Measurements from ENCODE around the gene SOCS1.
"Not testable (repeated sequence)": the region's sequence is repeated elsewhere in the genome, so short reads cannot be mapped to it uniquely, and the experiment has no call there.

Gene SOCS1

GRCh38 chr16:11255737-11256660, at the start of gene SOCS1:
Gene SOCS1, minus strand, starts transcription at chr16:11256204. Its CDS starts 726 bp downstream, at chr16:11255478.
- peak; percentile 76 for DNase-seq

- DNase-seq: no peak
Measured at GRCh38 chr16:11303405-11304138, 47.6 kb upstream of the SOCS1 start.

- DNase-seq: peak; percentile 23
Measured at GRCh38 chr16:11302977-11303376, 47.0 kb upstream of the SOCS1 start.

DNA sequence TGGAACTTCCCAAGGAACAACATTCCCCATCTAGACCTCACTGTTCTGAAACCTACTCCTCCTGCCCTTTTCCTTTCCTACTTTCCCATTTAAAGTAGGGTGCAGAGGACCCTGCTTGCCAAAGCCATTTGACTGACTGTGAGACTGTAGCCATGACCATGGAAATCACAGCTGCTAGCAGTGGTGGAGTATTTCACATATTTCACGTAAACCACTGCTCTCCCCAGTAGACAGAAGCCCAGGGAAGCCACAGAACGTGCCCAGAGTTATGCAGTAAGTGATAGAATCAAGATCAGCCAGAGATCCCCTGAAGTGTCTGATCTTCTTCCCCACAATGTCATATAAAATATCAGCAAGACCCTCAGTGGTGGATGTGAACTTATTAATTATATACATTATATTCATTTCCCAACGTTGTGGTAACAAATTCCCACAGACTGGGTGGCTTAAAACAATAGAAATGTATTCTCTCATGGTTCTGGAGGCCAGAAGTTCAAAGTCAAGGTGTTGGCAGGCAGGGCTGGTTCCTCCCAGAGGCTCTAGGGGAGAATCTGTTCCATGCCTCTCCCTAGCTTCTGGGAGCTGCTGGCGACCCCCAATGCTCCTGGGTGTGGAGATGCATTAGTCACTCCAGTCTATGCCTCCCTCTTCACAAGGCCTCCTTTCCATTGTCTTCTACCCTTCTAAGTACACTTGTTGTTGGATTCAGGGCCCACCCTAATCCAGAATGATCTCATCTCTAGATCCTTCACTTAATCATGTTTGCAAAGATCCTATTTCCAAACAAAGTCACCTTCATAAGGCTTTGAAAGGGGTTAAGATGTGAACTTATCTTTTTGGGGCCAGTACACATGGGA, 45.9 kb upstream of the SOCS1 start:
- DNase-seq: no peak

DNA sequence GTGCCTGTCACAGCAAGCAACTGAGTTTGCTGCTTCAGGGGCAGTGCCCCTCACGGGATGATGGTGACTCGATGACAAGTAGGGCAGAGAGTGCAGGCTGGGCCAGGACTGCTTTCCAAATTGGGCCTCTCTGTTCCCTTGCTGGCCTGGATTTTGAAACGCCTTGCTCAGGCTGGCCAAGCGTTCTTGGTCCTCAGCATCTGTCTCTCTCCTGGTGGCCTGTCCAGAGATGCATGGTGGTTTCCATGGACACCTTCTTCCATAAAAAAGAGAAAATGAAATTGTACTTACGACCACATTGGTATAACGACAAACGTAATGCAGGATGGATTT, 44.5 kb upstream of the SOCS1 start:
- no peak for DNase-seq

DNA sequence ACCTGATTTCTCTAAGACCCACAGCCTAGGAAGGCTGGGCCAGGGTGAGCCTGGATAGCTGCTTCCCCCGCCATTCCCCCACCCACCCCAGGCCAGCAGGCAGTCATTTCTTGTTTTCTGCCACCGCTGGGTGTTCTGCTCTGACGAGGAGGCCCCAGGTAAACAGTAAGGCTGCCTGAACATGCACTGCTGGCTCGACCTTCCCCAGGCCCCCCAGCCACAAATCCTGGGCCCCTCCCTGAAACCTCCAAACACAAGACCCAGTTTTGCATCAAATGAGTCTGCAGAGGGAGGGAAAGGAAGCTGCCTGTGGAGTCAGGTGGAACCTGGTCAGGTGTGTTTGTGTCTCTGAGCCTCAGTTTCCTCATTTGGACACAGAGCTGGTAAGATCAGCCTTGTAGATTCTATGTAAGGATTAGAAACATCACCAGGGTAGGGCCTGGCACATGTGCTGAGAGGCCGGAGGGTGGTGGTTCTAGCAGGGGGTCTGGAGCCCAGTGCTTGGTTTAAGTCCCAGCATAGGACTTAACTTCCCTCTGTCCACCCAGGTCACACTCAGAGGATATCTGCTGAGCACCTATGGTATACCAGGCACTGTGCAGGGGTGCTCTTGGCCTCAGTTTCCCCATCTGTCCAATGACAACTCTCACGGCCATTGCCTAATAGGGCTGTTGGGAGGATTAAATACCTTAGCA, 44.0 kb upstream of the SOCS1 start:
- DNase-seq: no peak

DNA sequence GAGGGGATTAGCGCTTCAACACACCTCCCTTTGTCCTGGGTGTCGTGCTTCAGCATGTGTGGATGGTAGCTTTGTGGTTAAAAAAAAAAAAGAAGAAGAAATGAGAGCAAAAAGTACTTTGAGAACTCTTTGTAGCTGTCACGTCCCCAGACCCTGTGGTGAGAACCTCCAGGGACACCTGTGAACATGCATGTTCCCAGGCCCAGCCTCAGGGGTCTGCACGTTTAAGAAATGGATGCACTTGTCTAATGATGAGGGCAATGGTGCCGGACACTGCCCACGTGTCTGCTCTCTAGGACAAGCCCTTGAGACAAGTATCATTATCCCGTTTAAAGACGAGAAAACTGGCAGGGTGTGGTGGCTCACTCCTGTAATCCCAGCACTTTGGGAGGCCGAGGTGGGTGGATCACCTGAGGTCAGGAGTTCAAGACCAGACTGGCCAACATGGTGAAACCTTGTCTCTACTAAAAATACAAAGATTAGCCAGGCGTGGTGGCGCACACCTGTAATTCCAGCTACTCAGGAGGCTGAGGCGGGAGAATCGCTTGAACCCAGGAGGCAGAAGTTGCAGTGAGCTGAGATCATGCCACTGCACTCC, 43.0 kb upstream of the SOCS1 start:
- not testable (repeated sequence) for DNase-seq

GRCh38 chr16:11298143-11298900, 42.3 kb upstream of the SOCS1 start:
- DNase-seq: no peak

DNA sequence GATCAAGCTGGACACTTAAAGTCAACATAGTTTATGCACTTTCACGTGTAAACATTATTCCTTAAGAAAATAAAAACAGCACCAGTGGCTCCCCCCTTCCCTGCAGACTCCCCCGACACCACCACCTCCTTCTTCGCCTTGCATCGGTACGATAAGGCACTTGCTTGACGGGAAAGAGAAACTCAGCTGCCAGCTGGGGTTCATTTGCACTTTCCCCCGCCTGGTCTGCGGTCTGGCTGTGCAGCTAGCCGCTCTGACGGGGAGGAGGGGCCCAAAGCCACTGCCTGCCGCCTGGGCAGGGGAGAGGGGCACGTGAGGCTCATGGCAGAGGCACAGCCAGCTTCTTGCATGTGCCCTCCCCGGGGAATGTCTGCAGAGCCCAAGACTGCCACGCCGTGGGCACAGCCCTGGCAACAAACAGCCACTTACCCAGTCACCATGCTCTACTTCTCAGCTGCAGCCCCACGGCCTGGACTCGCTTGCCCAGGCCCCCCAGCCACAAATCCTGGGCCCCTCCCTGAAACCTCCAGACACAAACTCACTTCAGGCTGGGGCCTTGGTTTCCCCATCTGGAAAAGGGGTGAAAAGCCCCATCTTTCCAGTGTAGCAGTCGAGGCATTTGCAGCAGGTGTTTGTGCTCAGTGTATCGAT, 41.6 kb upstream of the SOCS1 start:
- peak; percentile 83 for DNase-seq

DNA sequence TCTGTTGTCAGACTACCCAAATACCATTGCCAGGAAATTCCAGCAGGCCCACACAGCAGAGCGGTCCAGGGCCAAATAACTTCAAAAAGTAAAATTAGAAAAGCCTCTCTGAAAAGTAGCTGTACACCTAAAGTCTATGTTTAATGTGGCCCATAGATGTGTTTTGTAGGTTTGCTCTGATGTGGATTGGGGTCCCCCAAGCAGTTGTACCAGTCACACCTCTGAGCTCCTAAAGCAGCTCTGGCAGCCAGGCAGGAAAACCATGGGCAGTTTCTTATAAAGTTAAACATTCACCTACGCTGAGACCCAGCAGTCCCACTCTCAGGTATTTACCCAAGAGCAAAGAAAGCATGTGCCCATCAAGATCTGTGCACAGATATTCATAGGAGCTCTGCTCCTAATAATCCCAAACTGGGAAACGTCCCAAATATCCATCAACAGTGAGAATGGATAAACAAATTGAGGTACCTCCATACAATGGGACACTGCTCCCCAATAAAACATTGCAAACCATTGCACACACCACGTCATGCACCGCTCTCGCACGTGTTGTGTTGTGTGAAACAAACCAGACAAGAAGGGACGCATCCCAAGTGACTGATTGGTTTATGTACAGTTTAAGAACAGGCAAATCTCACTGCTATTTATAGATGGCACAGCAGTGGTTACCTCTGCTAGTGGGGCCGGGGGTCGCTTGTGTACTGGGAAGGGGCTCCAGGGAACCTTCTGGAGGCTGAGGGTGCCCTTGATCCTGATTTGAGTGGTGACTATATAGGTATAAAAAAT, 40.9 kb upstream of the SOCS1 start:
- DNase-seq: no peak

DNA sequence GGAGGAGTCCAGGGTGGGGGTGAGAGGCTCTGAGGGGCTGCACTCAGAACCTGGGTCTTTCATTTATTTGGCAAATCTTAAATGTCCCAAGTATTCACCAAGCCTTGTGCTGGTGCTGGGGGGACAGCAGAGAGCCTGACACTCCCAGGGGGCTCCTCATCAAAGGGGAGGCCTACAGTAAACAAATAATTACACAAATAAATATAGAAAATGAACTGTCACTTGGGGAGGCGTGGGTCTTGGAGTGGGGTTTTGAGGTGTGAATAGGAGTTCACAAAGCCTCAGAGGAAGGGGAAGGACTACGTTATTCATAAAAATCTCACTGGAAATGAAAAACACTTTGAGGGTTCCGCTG, 40.3 kb upstream of the SOCS1 start:
- DNase-seq: no peak

DNA sequence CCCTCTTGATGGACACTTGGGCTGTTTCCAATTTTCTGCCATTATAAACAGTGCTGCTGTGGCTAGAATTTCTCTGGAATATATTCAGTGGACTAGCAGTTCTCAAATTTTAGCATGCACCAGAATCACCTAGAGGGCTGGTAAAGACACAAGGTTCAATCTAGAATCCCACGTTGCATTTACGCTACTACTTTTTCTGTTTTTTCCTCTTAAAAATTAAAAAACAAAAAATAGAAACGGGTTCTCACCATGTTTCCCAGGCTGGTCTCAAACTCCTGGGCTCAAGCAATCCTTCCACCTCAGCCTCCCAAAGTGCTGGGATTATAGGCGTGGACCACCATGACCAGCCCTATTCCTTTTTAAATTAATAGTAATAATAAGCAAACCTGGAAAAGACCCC, 39.7 kb upstream of the SOCS1 start:
- DNase-seq: no peak

DNA sequence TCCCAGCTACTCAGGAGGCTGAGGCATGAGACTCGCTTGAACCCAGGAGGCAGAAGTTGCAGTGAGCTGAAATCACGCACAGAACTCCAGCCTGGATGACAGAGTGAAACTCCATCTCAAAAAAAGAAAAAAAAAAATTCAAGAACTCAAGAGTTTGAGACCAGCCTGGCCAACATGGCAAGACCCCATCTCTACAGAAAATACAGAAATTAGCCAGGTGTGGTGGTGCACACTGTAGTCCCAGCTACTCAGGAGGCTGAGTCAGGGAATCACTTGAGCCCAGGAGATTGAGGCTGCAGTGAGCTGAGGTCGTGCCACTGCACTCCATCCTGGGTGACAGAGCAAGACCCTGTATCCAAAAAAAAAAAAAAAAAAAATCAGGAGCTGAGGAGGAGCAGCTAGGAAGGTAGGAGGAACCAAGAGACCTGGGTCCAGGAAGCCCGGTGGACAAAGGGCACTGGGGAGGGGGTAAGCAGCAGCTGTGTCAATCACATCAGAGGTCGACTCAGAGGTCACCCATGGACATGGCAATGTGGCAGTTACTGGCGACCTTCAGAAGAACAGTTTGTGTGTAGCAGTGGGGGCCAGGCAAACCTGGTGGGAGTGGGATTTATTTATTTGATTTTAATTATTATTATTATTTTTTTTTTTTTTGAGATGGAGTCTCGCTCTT, 36.2 kb upstream of the SOCS1 start:
- no peak for DNase-seq

DNA sequence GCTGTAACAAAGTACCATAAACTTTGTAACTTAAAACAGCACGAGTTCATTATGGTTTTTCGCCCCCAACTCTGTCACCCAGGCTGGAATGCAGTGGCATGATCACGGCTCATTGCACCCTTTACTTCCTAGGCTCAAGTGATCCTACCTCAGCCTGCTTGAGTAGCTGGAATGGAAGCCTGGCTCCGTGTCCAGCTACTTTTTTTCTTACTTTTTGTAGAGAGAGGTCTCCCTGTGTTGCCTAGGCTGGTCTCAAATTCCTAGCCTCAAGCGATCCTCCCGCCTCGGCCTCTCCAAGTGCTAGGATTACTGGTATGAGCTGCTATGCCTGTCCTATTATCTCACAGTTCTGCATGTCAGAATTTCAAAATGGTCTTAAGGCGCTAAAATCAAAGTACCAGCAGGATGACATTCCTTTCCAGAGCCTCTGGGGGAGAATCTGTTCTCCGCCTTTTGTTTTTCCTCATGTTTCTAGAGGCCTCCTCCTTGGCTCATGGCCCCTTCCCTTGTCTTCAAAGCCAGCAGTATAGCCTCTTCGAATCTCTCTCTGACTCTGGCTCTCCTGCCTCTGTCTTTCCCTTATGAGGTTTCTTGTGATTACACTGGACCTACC, 35.2 kb upstream of the SOCS1 start:
- no peak for DNase-seq

- no peak for DNase-seq
Measured at GRCh38 chr16:11290102-11290893, 34.3 kb upstream of the SOCS1 start.

GRCh38 chr16:11289696-11290095, 33.7 kb upstream of the SOCS1 start:
- not testable (repeated sequence) for DNase-seq

GRCh38 chr16:11289202-11289601, 33.2 kb upstream of the SOCS1 start:
- DNase-seq: no peak

- DNase-seq: no peak
Measured at GRCh38 chr16:11285842-11286241, 29.8 kb upstream of the SOCS1 start.
